Uterus (tissue), 4 donors: ENCODE data around the gene PPFIBP1. TPM values are rescaled to one million over a fixed set of nuclear protein-coding genes. Genes with fewer than 3 reads are reported as not detected.

Experiments
- DNase-seq, 2 donors: peaks; one replicate each; pipeline ENCODE4 v3.0.0-alpha.2; 2019 to 2020
- H3K27ac ChIP-seq, 2 donors: fragments of 200-600 bp; sonication (generic); 1 replicate in 1 of 2; 2 replicates in 1 of 2; pipeline ENCODE4 v1.5.1; 2016 to 2018
- H3K27me3 ChIP-seq, 2 donors: fragments of 200-600 bp; sonication (generic); one replicate each; pipeline ENCODE4 v1.5.1; 2018 to 2019; ENCODE audit warnings: control low read depth in 1 of 2
- H3K36me3 ChIP-seq, 2 donors: fragments of 200-600 bp; sonication (generic); one replicate each; pipeline ENCODE4 v1.5.1; 2019; ENCODE audit warnings: control low read depth in 1 of 2
- H3K4me1 ChIP-seq, 2 donors: fragments of 200-600 bp; sonication (generic); one replicate each; pipeline ENCODE4 v1.5.1; 2018 to 2019; ENCODE audit warnings: control low read depth in 1 of 2
- H3K4me3 ChIP-seq, 2 donors: fragments of 200-600 bp; sonication (generic); 1 replicate in 1 of 2; 2 replicates in 1 of 2; pipeline ENCODE4 v1.5.1; 2018 to 2019; ENCODE audit warnings: mild to moderate bottlenecking in 1 of 2
- H3K9me3 ChIP-seq, 2 donors: fragments of 200-600 bp; sonication (generic); one replicate each; pipeline ENCODE4 v1.5.1; 2019; ENCODE audit warnings: control low read depth in 1 of 2
- POLR2A ChIP-seq, 2 donors: fragments of 450-650 bp; IDR thresholded peaks; one replicate each; pipeline ENCODE4 v1.6.1; 2016; ENCODE audit warnings: antibody characterized with exemption in 2 of 2, mild to moderate bottlenecking in 1 of 2, moderate library complexity in 1 of 2
- intact Hi-C: fragments of 100-400 bp; cut with DNase I; formaldehyde crosslinking; loops from one replicate; pipeline ENCODE4 v1.15.1; 2023; ENCODE audit warnings: low total_unique reads
- total RNA-seq, 4 donors: library from RNA; depleted of rRNA in 3 of 4; stranded (reverse); fragments of >200 nt in 3 of 4; gene quantifications; one replicate each; pipeline versions ENCODE4 v1.1.0 to v1.2.4, GENCODE V29; 2014 to 2023
- TF ChIP-seq, protein P1 (sequence below), 4 experiments: fragments of 200-600 bp in 2 of 4; fragments of 450-650 bp in 2 of 4; sonication (generic) in 2 of 4; IDR thresholded peaks; one replicate each; pipeline ENCODE4 v1.5.1; 2016 to 2019; ENCODE audit warnings: antibody characterized with exemption in 4 of 4, mild to moderate bottlenecking in 2 of 4, moderate library complexity in 1 of 4
- donor health status: DM: yes; HTN: yes; CAD: no.

Gene PPFIBP1
- total RNA-seq, 4 donors from 2014 or later = 43.8 to 139 (median 82.7) TPM

DNA sequence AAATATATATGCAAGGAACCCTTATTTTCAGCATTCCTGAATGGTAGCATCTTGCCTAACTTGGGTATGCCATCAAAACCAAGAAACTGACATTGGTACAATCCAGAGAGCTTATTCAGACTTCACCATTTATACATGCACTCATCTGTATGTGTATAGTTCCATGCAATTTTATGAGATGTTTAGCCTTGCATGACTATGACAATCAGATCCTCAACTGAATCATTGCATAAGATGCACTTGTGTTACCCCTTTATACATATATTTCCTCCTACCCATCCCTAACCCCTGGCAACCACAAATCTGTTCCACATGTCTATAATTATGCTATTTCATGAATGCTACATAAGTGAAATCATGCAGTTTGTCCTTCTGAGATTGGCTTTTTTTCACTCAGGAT lies 37.0 kb upstream of the PPFIBP1 start:
- Histone ChIP-seq H3K4me1 (no peaks in the 10 kb centered on the region), H3K9me3 (no peaks in the 10 kb centered on the region), H3K36me3 (no peaks in the 10 kb centered on the region), H3K27me3 (no peaks in the 10 kb centered on the region), H3K4me3 (no peak overlapping the region), H3K27ac (no peak overlapping the region)
- intact Hi-C loops = no loop called here
- no peak for DNase-seq
- TF ChIP-seq POLR2A (IDR thresholded peaks at IDR 0.05) = no peak
- TF ChIP-seq, protein P1, sequence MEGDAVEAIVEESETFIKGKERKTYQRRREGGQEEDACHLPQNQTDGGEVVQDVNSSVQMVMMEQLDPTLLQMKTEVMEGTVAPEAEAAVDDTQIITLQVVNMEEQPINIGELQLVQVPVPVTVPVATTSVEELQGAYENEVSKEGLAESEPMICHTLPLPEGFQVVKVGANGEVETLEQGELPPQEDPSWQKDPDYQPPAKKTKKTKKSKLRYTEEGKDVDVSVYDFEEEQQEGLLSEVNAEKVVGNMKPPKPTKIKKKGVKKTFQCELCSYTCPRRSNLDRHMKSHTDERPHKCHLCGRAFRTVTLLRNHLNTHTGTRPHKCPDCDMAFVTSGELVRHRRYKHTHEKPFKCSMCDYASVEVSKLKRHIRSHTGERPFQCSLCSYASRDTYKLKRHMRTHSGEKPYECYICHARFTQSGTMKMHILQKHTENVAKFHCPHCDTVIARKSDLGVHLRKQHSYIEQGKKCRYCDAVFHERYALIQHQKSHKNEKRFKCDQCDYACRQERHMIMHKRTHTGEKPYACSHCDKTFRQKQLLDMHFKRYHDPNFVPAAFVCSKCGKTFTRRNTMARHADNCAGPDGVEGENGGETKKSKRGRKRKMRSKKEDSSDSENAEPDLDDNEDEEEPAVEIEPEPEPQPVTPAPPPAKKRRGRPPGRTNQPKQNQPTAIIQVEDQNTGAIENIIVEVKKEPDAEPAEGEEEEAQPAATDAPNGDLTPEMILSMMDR (IDR thresholded peaks at IDR 0.05) = no peak

DNA sequence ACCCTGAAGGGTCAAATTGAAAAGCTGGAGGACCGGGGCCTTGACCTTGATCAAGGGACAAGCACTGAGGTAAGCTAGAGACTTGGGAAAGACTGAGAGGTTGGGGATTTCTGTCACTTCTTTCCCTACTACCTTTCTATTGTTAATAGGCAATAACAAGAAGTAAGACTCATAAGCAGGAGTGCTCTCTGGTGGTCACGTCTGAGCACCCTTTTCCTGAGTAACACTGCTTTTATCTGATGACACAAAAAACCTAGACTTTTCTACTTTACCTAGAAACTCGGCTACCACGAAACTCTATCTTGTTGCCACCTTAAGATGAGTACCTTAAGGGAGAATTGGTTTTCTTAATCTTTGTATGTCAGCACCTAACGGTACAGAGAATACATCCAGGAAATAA lies 35.5 kb upstream of the PPFIBP1 start:
- Histone ChIP-seq H3K36me3 (no peaks in the 10 kb centered on the region), H3K4me3 (no peak overlapping the region), H3K9me3 (no peaks in the 10 kb centered on the region), H3K27ac (no peak overlapping the region), H3K4me1 (no peaks in the 10 kb centered on the region), H3K27me3 (no peaks in the 10 kb centered on the region)
- TF ChIP-seq, protein P1 (IDR thresholded peaks at IDR 0.05) = no peak
- no peak for TF ChIP-seq POLR2A (IDR thresholded peaks at IDR 0.05)
- intact Hi-C loops = no loop called here
- no peak for DNase-seq

GRCh38 chr12:27491226-27491625 lies 32.8 kb upstream of the PPFIBP1 start:
- Histone ChIP-seq H3K36me3 (no peaks in the 10 kb centered on the region), H3K4me1 (no peaks in the 10 kb centered on the region), H3K27me3 (no peaks in the 10 kb centered on the region), H3K9me3 (no peaks in the 10 kb centered on the region), H3K4me3 (no peak overlapping the region), H3K27ac (no peak overlapping the region)
- DNase-seq = no peak
- intact Hi-C loops = no loop called here
- TF ChIP-seq, protein P1 (IDR thresholded peaks at IDR 0.05) = no peak
- TF ChIP-seq POLR2A (IDR thresholded peaks at IDR 0.05) = no peak

- Histone ChIP-seq H3K9me3 (no peaks in the 10 kb centered on the region), H3K27me3 (no peaks in the 10 kb centered on the region), H3K36me3 (no peaks in the 10 kb centered on the region), H3K27ac (no peak overlapping the region), H3K4me3 (no peak overlapping the region), H3K4me1 (no peaks in the 10 kb centered on the region)
- DNase-seq = no peak
- TF ChIP-seq POLR2A (IDR thresholded peaks at IDR 0.05) = no peak
- intact Hi-C loops = no loop called here
Observed at GRCh38 chr12:27493260-27493940, 30.6 kb upstream of the PPFIBP1 start.

- Histone ChIP-seq H3K4me1 (no peaks in the 10 kb centered on the region), H3K27me3 (no peaks in the 10 kb centered on the region), H3K4me3 (no peak overlapping the region), H3K27ac (no peak overlapping the region), H3K9me3 (no peaks in the 10 kb centered on the region), H3K36me3 (no peaks in the 10 kb centered on the region)
- no peak for TF ChIP-seq POLR2A (IDR thresholded peaks at IDR 0.05)
- TF ChIP-seq, protein P1 (IDR thresholded peaks at IDR 0.05) = no peak
- intact Hi-C loops = no loop called here
- no peak for DNase-seq
Observed at GRCh38 chr12:27497446-27497845, 26.6 kb upstream of the PPFIBP1 start.

DNA sequence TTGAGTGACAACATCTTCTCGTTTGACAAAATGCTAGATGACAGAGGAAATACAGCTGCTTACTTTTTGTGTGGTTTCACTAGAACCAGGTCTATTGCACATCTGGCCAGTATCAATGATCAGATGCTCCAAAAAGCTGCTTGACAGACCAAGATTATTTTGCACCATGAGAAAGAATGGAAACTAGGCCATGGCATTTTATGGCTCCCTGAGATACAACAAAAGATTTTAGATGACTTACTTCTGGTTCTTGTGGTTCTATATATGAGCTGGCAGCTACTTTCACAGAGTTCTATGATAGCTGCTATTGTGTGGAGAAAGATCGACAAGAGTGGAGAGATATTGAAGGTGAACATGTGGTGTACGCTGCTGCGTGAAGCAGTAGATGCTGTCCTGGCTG lies 25.9 kb upstream of the PPFIBP1 start:
- Histone ChIP-seq H3K4me1 (no peaks in the 10 kb centered on the region), H3K9me3 (no peaks in the 10 kb centered on the region), H3K4me3 (no peak overlapping the region), H3K36me3 (no peaks in the 10 kb centered on the region), H3K27me3 (no peaks in the 10 kb centered on the region), H3K27ac (no peak overlapping the region)
- DNase-seq = no peak
- intact Hi-C loops = no loop called here
- no peak for TF ChIP-seq POLR2A (IDR thresholded peaks at IDR 0.05)
- TF ChIP-seq, protein P1 (IDR thresholded peaks at IDR 0.05) = no peak
